GM23248 (cell line): ENCODE results near the gene SPPL2B.

Experiments used
- EZH2 ChIP-seq: fragments of 200-600 bp; sonication (generic); IDR thresholded peaks from 2 replicates; pipeline ENCODE4 v1.6.1; 2018; ENCODE audit warnings: antibody characterized with exemption, mild to moderate bottlenecking; ENCODE audit not compliant: insufficient read depth, poor library complexity, severe bottlenecking
- EZH2phosphoT487 ChIP-seq: fragments of 200-600 bp; sonication (generic); IDR thresholded peaks from 2 replicates; pipeline ENCODE4 v1.6.1; 2018; ENCODE audit warnings: antibody characterized with exemption, moderate library complexity, mild to moderate bottlenecking, low read depth; ENCODE audit not compliant: insufficient read depth

- TF ChIP-seq EZH2 (no peak), EZH2phosphoT487 (no peak)
Observed at GRCh38 chr19:2399582-2399981, 71.1 kb downstream of the SPPL2B start.
